Gastroesophageal sphincter (tissue), 3 donors: ENCODE measurements around the gene DIP2C.

Experiments used
- POLR2A ChIP-seq, 2 donors: fragments of 450-650 bp; IDR thresholded peaks; one replicate each; pipeline ENCODE4 v1.6.1; 2017; ENCODE audit warnings: antibody characterized with exemption in 2 of 2, mild to moderate bottlenecking in 2 of 2, moderate library complexity in 1 of 2
- POLR2AphosphoS5 ChIP-seq: sonication (generic); formaldehyde crosslinking; IDR thresholded peaks from one replicate; pipeline ENCODE4 v1.6.1; 2017; ENCODE audit warnings: antibody characterized with exemption
- TF ChIP-seq, protein P1 (sequence below), 4 experiments: fragments of 200-600 bp in 2 of 4; fragments of 450-650 bp in 2 of 4; sonication (generic) in 1 of 4; IDR thresholded peaks; one replicate each; pipeline ENCODE4 v1.5.1; 2017 to 2019; ENCODE audit warnings: antibody characterized with exemption in 4 of 4, mild to moderate bottlenecking in 2 of 4, moderate library complexity in 2 of 4

DNA sequence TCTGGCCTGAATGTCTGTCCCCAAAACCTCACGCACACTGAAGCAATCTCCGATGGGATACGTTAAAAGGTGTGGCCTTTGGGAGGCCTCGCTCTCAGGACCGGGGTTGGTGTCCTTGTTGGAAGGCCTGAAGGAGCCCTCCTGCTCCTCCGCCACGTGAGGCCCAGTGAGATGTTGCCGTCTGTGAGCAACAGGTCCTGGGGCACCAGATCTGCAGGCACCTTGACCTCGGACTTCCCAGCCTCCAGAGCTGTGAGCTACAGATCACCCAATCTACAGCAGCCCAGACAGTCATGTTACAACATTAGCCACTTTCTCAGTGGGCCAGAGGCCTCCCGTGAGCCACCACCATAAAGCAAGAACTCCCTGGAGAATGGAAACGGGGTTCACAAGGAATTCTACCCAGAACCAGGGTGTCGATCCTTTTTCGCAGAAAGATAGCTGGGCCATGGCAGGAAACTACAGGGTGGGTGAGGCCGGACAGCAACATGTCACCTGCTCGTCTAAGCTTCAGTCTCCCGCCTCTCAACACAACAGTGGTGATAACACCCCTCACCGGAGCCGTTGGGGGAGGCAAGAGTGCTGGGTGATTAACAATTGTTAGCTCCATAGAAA is 87.0 kb downstream of the DIP2C start:
- TF ChIP-seq POLR2AphosphoS5 (no peak), POLR2A (IDR thresholded peaks at IDR 0.05) (no peak)
- TF ChIP-seq, protein P1, sequence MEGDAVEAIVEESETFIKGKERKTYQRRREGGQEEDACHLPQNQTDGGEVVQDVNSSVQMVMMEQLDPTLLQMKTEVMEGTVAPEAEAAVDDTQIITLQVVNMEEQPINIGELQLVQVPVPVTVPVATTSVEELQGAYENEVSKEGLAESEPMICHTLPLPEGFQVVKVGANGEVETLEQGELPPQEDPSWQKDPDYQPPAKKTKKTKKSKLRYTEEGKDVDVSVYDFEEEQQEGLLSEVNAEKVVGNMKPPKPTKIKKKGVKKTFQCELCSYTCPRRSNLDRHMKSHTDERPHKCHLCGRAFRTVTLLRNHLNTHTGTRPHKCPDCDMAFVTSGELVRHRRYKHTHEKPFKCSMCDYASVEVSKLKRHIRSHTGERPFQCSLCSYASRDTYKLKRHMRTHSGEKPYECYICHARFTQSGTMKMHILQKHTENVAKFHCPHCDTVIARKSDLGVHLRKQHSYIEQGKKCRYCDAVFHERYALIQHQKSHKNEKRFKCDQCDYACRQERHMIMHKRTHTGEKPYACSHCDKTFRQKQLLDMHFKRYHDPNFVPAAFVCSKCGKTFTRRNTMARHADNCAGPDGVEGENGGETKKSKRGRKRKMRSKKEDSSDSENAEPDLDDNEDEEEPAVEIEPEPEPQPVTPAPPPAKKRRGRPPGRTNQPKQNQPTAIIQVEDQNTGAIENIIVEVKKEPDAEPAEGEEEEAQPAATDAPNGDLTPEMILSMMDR (IDR thresholded peaks at IDR 0.05), result no peak
